GM10266 (cell line): ENCODE results near the gene TSPAN3.

Experiments used
- DNase-seq: peaks from one replicate; pipeline ENCODE4 v3.0.0; 2012; ENCODE audit errors: extremely low spot score
- CTCF ChIP-seq: IDR thresholded peaks from 2 replicates; pipeline ENCODE4 v1.5.1; 2012; ENCODE audit warnings: mild to moderate bottlenecking, low read depth; ENCODE audit not compliant: control insufficient read depth, insufficient read depth; ENCODE audit errors: missing control alignments

TSPAN3 gene

GRCh38 chr15:76994971-76995945 is 75.7 kb downstream of the TSPAN3 start, which contains the start of gene PSTPIP1:
Gene PSTPIP1 (plus strand): TSS chr15:76995126. CDS start chr15:76995574, 448 bp downstream.
- DNase-seq = no peak

GRCh38 chr15:76994496-76994895 is 76.4 kb downstream of the TSPAN3 start:
- DNase-seq = no peak
- TF ChIP-seq CTCF = no peak

More at GRCh38 chr15:76994971-76995945, 75.7 kb downstream of the TSPAN3 start, which contains the start of gene PSTPIP1:
- TF ChIP-seq CTCF = no peak

DNA sequence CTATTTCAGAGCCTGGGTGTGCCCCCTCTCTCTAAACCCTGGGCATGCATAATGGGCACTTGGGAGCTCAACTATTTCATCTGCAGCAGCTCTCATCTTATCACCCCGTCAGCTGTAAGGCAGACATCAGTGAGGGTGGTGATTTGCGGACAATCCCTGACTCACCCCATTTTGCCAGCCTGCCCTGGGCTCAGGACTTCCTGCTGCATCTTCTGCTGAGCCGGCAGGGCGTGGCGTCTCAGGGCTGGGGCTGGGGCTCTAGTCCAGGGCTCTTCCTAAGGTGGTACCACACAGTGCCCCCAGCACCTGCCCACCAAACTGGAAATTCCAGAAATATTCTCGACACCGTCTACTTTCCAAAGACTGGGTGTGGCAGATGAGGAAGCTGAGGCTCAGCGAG is 76.9 kb downstream of the TSPAN3 start:
- DNase-seq = no peak
- no peak for TF ChIP-seq CTCF

DNA sequence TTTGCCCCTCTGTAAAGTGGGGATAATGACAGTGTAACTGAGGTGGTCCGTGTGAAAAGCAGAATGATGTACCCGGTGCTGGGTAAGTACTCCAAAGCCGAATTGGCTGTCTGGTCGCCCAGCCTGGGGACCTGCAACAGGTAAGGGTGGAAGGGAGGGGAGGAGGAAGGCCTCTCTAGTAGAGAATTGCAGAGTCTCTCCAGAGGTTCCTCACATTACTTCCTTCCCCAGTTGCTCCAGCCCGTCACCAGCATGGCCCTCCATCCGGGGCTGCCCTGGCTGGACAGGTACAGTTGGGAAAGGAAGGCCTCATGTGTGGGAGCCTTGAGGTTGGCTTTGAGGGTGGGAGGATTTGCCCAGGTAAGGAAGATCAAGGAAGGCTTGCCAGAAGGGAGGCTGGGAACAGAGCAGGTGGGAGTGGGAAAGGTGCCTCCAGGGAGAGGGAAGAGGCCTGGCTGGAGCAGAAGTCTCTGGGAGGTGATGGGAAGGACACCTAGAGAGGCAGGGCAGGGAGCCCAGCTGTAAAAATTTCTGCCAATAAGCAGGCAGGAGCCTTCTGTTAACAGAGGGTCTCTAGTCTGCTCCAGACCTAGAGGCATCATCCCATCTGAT is 77.7 kb downstream of the TSPAN3 start:
- TF ChIP-seq CTCF = no peak
- DNase-seq = no peak

DNA sequence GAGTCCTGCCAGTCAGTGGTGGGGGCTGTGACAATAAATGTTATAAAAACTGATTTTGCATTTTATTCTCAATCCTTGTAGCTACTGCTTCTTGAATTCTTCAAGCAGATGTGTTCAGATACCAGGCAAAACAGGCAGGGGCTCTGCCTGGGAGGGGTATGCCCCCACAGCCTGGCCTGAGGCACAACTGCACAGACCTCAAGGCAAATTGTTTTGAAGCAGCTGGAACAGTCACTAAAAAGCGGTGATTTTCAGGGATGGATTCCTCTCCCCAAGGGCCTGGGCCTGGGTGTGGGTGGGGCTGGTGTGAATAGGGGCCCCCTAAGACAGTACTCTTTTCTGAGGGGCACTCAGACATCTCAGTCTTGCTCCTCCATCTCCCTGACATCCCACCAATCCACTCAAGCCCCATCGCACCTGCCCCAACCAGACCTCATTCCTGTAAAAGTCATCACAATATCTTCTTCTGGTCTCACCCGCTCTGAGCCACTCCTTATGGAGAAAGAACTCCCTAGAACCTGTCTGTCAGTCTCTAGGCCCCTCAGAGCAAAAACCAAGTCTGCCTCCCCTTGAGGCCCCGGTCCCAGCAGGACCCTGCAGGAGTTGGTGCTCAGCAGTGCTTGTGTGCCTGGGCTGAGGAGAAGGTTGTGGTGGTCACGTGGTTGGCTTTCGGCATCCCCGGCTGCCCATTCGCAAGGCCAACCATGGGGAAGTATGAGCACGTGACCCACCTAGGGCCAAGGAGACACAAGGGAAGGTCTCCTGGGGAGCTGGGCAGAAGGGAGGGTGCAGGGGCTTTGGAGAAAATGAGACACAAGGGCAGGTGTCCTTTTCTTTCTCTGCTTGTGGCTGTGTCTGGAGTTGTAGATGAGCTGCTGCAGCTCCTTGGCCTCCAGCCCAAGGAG is 78.9 kb downstream of the TSPAN3 start:
- no peak for DNase-seq
- TF ChIP-seq CTCF = no peak
